HCT116 (cell line): ENCODE data around the gene FAM120A. TPM values are rescaled to one million over a fixed set of nuclear protein-coding genes. Genes with fewer than 3 reads are reported as not detected.

ENCODE experiments used
- ATAC-seq: fragments of 200-7000 bp; cut with Tn5 transposase; 2 replicates; pipeline ENCODE4 v1.9.1; 2020; ENCODE audit warnings: mild to moderate bottlenecking, moderate library complexity
- BruUV-seq: library from RNA; stranded (reverse); fragments of 400-500 nt; replicated peaks from 2 replicates; lab custom pipeline; 2021; lab: Mats Ljungman, UMichigan
- CTCF ChIA-PET: fragments of 300-600 bp; sonication (Branson Sonifier 250); formaldehyde crosslinking; loops from one replicate; lab custom pipeline; 2021; ENCODE audit warnings: antibody characterized with exemption; lab: Charles Lee
- POLR2A ChIA-PET: fragments of 300-600, 350-600 bp; sonication (Branson Sonifier 250); formaldehyde crosslinking; loops from one replicate; lab custom pipeline; 2021; ENCODE audit warnings: antibody characterized with exemption; lab: Charles Lee
- RAD21 ChIA-PET, 2 experiments: fragments of 300-600 bp; sonication (Branson Sonifier 250); formaldehyde crosslinking; loops; one replicate each; lab custom pipeline; 2023; ENCODE audit warnings: low total read pairs in 2 of 2; ENCODE audit not compliant: uncharacterized antibody in 2 of 2, unreplicated experiment in 2 of 2, low non-redundant PET in 1 of 2; lab: Charles Lee
- DNase-seq: peaks from one replicate; pipeline ENCODE4 v3.0.0-alpha.2; 2010; ENCODE audit warnings: low read depth, low spot score
- H2AFZ ChIP-seq: fragments of 200-600 bp; shearing (Covaris generic), sonication (generic); 2 replicates; pipeline ENCODE4 v1.6.1; 2017; ENCODE audit warnings: low read depth, mixed run types, mixed read lengths, antibody characterized with exemption, low read length; ENCODE audit not compliant: poor library complexity, severe bottlenecking
- H3K27ac ChIP-seq: 2 replicates; pipeline ENCODE4 v1.5.1; 2012; ENCODE audit warnings: low read depth, low read length
- H3K27me3 ChIP-seq: fragments of 200-600 bp; sonication (generic); 2 replicates; pipeline ENCODE4 v1.6.1; 2016; ENCODE audit warnings: mixed run types, low read length, mixed read lengths; ENCODE audit not compliant: insufficient read depth
- H3K36me3 ChIP-seq, 2 experiments: fragments of 200-500 bp in 1 of 2; fragments of 200-600 bp in 1 of 2; sonication (Bioruptor generic) in 1 of 2; sonication (generic) in 1 of 2; 2 replicates each; pipeline versions ENCODE4 v1.5.1 to v1.6.1; 2014 to 2016; ENCODE audit warnings: low read length in 2 of 2, inconsistent platforms in 1 of 2, mixed read lengths in 1 of 2, mixed run types in 1 of 2; ENCODE audit not compliant: insufficient read depth in 2 of 2, control insufficient read depth in 1 of 2
- H3K4me1 ChIP-seq, 2 experiments: fragments of 200-600 bp in 1 of 2; sonication (generic) in 1 of 2; 2 replicates each; pipeline versions ENCODE4 v1.5.1 to v1.6.1; 2012 to 2017; ENCODE audit warnings: low read length in 2 of 2, inconsistent platforms in 1 of 2, mild to moderate bottlenecking in 1 of 2, mixed read lengths in 1 of 2, mixed run types in 1 of 2, moderate library complexity in 1 of 2; ENCODE audit not compliant: insufficient read depth in 2 of 2, control insufficient read depth in 1 of 2
- H3K4me2 ChIP-seq: fragments of 200-600 bp; sonication (generic); 2 replicates; pipeline ENCODE4 v1.6.1; 2017; ENCODE audit warnings: mixed run types, low read length, mixed read lengths
- H3K4me3 ChIP-seq, 2 experiments: fragments of 200-600 bp in 1 of 2; sonication (generic) in 1 of 2; replicated peaks in 1 of 2; 2 replicates each; pipeline ENCODE4 v1.5.1; 2011 to 2016; ENCODE audit warnings: low read length in 2 of 2, control low read depth in 1 of 2, low read depth in 1 of 2, mild to moderate bottlenecking in 1 of 2, mixed read lengths in 1 of 2, mixed run types in 1 of 2
- H3K79me2 ChIP-seq: fragments of 200-600 bp; sonication (generic); 2 replicates; pipeline ENCODE4 v1.6.1; 2017; ENCODE audit warnings: mild to moderate bottlenecking, mixed run types, low read length, moderate library complexity, mixed read lengths; ENCODE audit not compliant: insufficient read depth
- H3K9ac ChIP-seq: fragments of 200-600 bp; sonication (generic); 2 replicates; pipeline ENCODE4 v1.6.1; 2016; ENCODE audit warnings: low read length, mixed read lengths
- H3K9me2 ChIP-seq: fragments of 200-600 bp; sonication (generic), shearing (Covaris generic); 2 replicates; pipeline ENCODE4 v1.6.1; 2017; ENCODE audit warnings: mixed run types, mild to moderate bottlenecking, moderate library complexity; ENCODE audit not compliant: insufficient read depth
- H3K9me3 ChIP-seq, 2 experiments: fragments of 200-500 bp in 1 of 2; fragments of 200-600 bp in 1 of 2; sonication (Bioruptor generic) in 1 of 2; sonication (generic) in 1 of 2; 2 replicates each; pipeline ENCODE4 v1.6.1; 2014 to 2017; ENCODE audit warnings: low read length in 2 of 2, mixed read lengths in 2 of 2, inconsistent platforms in 1 of 2, low read depth in 1 of 2, mild to moderate bottlenecking in 1 of 2, mixed run types in 1 of 2, moderate library complexity in 1 of 2; ENCODE audit not compliant: control insufficient read depth in 1 of 2, insufficient read depth in 1 of 2
- H4K20me1 ChIP-seq: fragments of 200-600 bp; sonication (generic), shearing (Covaris generic); 2 replicates; pipeline ENCODE4 v1.6.1; 2017; ENCODE audit warnings: mixed run types, mild to moderate bottlenecking, moderate library complexity; ENCODE audit not compliant: insufficient read depth
- ELF1 ChIP-seq: IDR thresholded peaks from 2 replicates; pipeline ENCODE4 v1.6.1; 2012; ENCODE audit warnings: low read depth, borderline replicate concordance
- EZH2 ChIP-seq: fragments of 200-600 bp; sonication (generic); IDR thresholded peaks from 2 replicates; pipeline ENCODE4 v1.6.1; 2017; ENCODE audit warnings: antibody characterized with exemption, mixed run types
- POLR2AphosphoS5 ChIP-seq: IDR thresholded peaks from 2 replicates; pipeline ENCODE4 v1.6.1; 2011; ENCODE audit warnings: mild to moderate bottlenecking, low read depth, low read length, moderate library complexity
- RAD21 ChIP-seq: IDR thresholded peaks from 2 replicates; pipeline ENCODE4 v1.6.1; 2012; ENCODE audit warnings: low read depth, mild to moderate bottlenecking
- SP1 ChIP-seq: IDR thresholded peaks from 2 replicates; pipeline ENCODE4 v1.6.1; 2012; ENCODE audit warnings: low read depth
- YY1 ChIP-seq: IDR thresholded peaks from 2 replicates; pipeline ENCODE4 v1.6.1; 2011; ENCODE audit warnings: low read length, low read depth, moderate library complexity, mild to moderate bottlenecking; ENCODE audit not compliant: insufficient replicate concordance; ENCODE audit errors: extremely low read depth
- ZFX ChIP-seq: fragments of 450-650 bp; IDR thresholded peaks from 2 replicates; pipeline ENCODE4 v1.6.1; 2017
- intact Hi-C: fragments of 100-400 bp; cut with micrococcal nuclease; formaldehyde crosslinking; loops from 2 replicates; pipeline ENCODE4 v1.10.0; 2022
- total RNA-seq: library from RNA; stranded (reverse); gene quantifications from one replicate; pipeline ENCODE4 v1.2.1, GENCODE V29; 2021; ENCODE audit not compliant: unreplicated experiment

The FAM120A gene
- total RNA-seq, 1 experiment from 2014 or later: 122 TPM

- H3K27ac ChIP-seq: peak overlapping the region; percentile 72; the same call in 1 of the 2 replicates
- H3K9ac ChIP-seq: peak overlapping the region; percentile 83
- H3K27me3 ChIP-seq: no peaks in the 10 kb centered on the region
- H3K36me3 ChIP-seq: no peaks in the 10 kb centered on the region
- intact Hi-C loops: no loop called here
- H3K4me3 ChIP-seq: peak overlapping the region; percentile 63 to 72
- H3K4me1 ChIP-seq: peaks cover 7 to 18% of the 10 kb centered on the region in 2 experiments; a peak in 3 of 4 replicates
- H3K79me2 ChIP-seq: peaks cover 30% of the 10 kb centered on the region; the same call in 1 of the 2 replicates
- H3K9me2 ChIP-seq: no peaks in the 10 kb centered on the region
- peak; percentile 28; the same call in 1 of the 2 replicates for TF ChIP-seq POLR2AphosphoS5
- TF ChIP-seq RAD21: no peak
- TF ChIP-seq, all 23 proteins: peak for 1
- no TSS peak for BruUV-seq
- Histone ChIP-seq H4K20me1 (no peaks in the 10 kb centered on the region), H3K9me3 (peaks cover 0 to 2% of the 10 kb centered on the region in 2 experiments; a peak in 1 of 4 replicates), H2AFZ (no peak overlapping the region), H3K4me2 (peak overlapping the region; percentile 92)
- ATAC-seq (peak; percentile 24), DNase-seq (no peak)
- POLR2A ChIA-PET: interaction anchor here (1.2 kb wide), 1 partner anchor 9 kb away, joined by 4 read pairs; no protein-coding TSS in a partner anchor
- RAD21 ChIA-PET: no interaction called here
- CTCF ChIA-PET: no interaction called here
Measured at GRCh38 chr9:93575796-93576257, 124.3 kb downstream of the FAM120A start.

- peak within 1 kb of the TSS; percentile 63 to 76 for H3K4me3 ChIP-seq
- peaks cover 7 to 18% of the 10 kb centered on the region in 2 experiments; a peak in 3 of 4 replicates for H3K4me1 ChIP-seq
- POLR2A ChIA-PET: interaction anchor here (1.2 kb wide), 1 partner anchor 10 kb away, joined by 4 read pairs; no protein-coding TSS in a partner anchor
- no peaks in the 10 kb centered on the region for H3K36me3 ChIP-seq
- no peak for TF ChIP-seq YY1
- peak; percentile 36 for TF ChIP-seq POLR2AphosphoS5
- no peak for TF ChIP-seq EZH2
- TF ChIP-seq RAD21: no peak
- peak; percentile 83 for TF ChIP-seq ZFX
- TF ChIP-seq ELF1: no peak
- no peak for TF ChIP-seq SP1
- peaks cover 32% of the 10 kb centered on the region; the same call in 1 of the 2 replicates for H3K79me2 ChIP-seq
- RAD21 ChIA-PET: no interaction called here
- peak within 1 kb of the TSS; percentile 92 for H3K4me2 ChIP-seq
- H3K27me3 ChIP-seq: no peaks in the 10 kb centered on the region
- peak within 1 kb of the TSS; percentile 83 for H3K9ac ChIP-seq
- H3K9me2 ChIP-seq: no peaks in the 10 kb centered on the region
- intact Hi-C loops: no loop called here
- CTCF ChIA-PET: no interaction called here
- H4K20me1 ChIP-seq: no peaks in the 10 kb centered on the region
- no peak within 1 kb of the TSS for H2AFZ ChIP-seq
- no peaks in the 10 kb centered on the region; a peak in 1 of 4 replicates for H3K9me3 ChIP-seq
- peak; percentile 56 for ATAC-seq
- no peak for DNase-seq
- H3K27ac ChIP-seq: peak within 1 kb of the TSS; percentile 72; the same call in 1 of the 2 replicates
- BruUV-seq: no TSS peak
Measured at GRCh38 chr9:93576258-93577077, 125.0 kb downstream of the FAM120A start, which contains the start of gene PHF2. PHF2 (plus strand) TSS chr9:93576584; CDS start chr9:93576774, 190 bp downstream.
